Right ventricle myocardium inferior (tissue), 1 donor: ENCODE measurements around the gene DIO1. TPM values are rescaled to one million over a fixed set of nuclear protein-coding genes. Genes with fewer than 3 reads are reported as not detected.
A peak's percentile ranks its signal among the peaks of the same experiment; 100 is the strongest.

Source experiments
- ATAC-seq: fragments of 200-7000 bp; cut with Tn5 transposase; one replicate; pipeline ENCODE4 v1.9.1; 2020; ENCODE audit warnings: mild to moderate bottlenecking, moderate library complexity
- DNase-seq: peaks from one replicate; pipeline ENCODE4 v3.0.0; 2021; ENCODE audit errors: missing footprints
- intact Hi-C: fragments of 100-400 bp; cut with DNase I; formaldehyde crosslinking; loops from one replicate; pipeline ENCODE4 v1.11.0; 2022
- total RNA-seq: library from RNA; stranded (reverse); fragmentation: NEBNext Ultra II Directional; extraction: Animal tissue kit (Norgen Biotek cat#: 25700); gene quantifications from one replicate; pipeline ENCODE4 v1.2.1, GENCODE V29; 2021
- donor health status: DM: no; HTN: yes; CAD: no; lungs with severe emphysema.

The DIO1 gene
- total RNA-seq, 1 donor from 2014 or later, result not detected

GRCh38 chr1:53930932-53931331 lies 36.9 kb downstream of the DIO1 start:
- ATAC-seq (no peak), DNase-seq (no peak)
- intact Hi-C loops, result no loop called here

DNA sequence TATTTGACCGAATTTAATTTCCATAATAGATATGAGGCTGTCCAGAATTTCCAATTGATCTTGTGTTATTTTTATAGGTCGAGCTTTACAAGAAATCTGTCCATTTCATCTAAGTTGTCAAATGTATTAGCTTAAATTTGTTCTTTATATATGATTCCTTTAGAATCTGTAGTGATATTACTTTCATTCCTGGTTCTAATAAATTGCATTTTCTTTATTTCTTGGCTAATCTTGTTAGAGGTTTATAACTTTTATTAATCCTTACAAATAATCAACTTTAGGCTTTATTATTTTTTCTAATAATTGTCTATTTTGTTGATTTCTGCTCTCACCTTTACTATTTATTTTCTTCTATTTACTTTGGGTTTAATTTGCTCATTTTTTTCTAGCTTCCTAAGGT lies 37.5 kb downstream of the DIO1 start:
- intact Hi-C loops, result no loop called here
- ATAC-seq (no peak), DNase-seq (no peak)

DNA sequence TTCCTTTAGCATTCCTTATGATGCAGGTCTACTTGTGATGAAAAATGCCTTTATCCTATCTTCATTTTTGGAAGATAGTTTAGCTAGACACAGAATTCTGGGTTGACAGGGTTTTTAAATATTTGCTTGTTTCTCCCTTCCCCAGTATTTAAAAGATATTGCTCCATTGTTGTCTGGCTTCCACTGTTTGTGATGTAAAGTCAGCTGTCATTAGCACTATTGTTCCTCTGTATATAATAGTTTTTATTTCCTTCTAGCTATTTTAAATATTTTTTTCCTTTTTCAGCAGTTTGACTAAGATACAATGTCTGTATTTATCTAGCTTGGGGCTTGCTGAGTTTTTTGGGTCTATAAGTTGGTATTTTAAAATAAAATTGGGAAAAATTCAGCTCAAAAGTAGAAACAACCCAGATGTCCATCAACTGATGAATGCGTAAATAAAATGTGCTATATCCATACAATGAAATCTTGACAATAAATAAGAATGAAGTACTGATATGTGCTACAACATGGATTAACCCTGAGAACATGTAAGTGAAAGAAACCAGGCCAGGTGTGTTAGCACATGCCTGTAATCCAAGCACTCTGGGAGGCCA lies 40.3 kb downstream of the DIO1 start:
- no peak for ATAC-seq
- no peak for DNase-seq
- intact Hi-C loops, result no loop called here

GRCh38 chr1:53936430-53936829 lies 42.4 kb downstream of the DIO1 start:
- DNase-seq, result no peak
- no peak for ATAC-seq
- intact Hi-C loops, result no loop called here

DNA sequence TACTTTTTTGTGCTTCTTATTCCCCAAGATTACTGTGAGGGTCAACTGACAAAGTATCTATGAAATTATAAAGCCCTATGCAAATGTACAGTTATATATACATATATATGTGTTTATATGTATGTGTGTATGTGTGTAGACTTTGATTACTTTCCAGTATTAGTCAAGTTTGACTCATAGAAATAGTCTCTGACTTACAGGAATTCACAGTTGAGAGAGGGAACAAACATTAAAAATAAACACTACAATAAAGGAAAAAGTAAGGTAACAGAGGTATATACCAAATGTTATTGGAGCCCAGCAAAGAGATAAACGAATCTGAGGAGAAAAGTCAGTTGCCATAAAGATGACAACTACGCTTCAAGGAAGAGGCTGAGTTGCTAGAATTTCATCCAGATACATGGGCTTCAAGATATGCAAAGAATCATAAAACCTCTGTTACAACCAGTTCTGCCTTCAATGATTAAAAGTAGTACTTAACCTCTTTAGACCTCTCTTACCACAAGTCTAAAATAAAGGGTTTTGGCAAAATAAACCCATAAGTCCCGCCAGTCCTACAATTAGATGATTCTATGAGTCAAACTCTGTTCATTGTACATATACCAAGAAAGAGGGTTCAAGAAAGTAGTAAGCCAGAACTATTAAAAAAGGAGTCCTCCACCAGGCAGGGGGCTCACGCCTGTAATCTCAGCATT lies 44.3 kb downstream of the DIO1 start:
- ATAC-seq, result no peak
- intact Hi-C loops, result no loop called here
- DNase-seq, result no peak

DNA sequence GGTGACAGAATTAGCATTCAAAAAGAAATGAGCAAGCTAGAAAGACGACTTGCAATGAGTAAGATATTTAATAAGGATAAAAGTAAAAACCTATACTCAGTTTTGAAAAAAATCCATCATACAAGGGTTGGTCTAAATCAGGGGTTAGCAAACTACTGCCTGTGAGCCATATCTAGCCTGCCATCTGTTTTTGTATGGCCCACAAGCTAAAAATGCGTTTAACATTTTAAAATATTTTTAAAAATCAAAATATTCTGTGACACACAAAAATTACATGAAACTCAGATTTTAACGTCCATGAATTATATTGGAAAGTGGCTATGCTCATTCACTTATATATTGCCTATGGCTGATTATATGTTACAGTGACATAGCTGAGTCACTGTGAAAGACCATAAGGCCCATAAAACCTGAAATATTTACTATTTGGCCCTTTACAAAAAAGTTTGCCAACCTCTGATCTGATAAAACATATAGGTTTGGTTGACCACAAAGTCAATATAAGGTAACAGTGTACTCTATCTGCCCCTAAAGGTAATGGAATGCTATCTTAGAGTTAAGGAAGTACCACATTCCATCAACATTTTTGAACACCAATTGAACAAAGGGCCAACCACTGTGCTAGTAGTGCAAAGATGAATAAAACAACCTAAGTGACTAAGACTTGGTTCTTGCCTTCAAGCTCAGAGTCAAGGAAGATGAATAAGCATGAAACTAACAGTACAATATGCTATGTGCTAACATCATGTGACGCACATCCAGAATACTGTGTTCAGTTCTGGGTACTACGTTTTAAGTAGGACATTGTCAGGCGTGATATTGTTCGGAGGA lies 48.4 kb downstream of the DIO1 start:
- intact Hi-C loops, result loop anchor here (10.0 kb wide), 1 partner anchor 822 kb away; the partner anchor contains the start of gene PARS2
- DNase-seq (no peak), ATAC-seq (no peak)

GRCh38 chr1:53943090-53943489 lies 49.1 kb downstream of the DIO1 start:
- DNase-seq (no peak), ATAC-seq (no peak)
- intact Hi-C loops, result loop anchor here (10.0 kb wide), 1 partner anchor 822 kb away; the partner anchor contains the start of gene PARS2

- intact Hi-C loops, result loop anchor here (10.0 kb wide), 1 partner anchor 821 kb away; the partner anchor contains the start of gene PARS2
- DNase-seq (no peak), ATAC-seq (no peak)
Observed at GRCh38 chr1:53943490-53944043, 49.6 kb downstream of the DIO1 start.

DNA sequence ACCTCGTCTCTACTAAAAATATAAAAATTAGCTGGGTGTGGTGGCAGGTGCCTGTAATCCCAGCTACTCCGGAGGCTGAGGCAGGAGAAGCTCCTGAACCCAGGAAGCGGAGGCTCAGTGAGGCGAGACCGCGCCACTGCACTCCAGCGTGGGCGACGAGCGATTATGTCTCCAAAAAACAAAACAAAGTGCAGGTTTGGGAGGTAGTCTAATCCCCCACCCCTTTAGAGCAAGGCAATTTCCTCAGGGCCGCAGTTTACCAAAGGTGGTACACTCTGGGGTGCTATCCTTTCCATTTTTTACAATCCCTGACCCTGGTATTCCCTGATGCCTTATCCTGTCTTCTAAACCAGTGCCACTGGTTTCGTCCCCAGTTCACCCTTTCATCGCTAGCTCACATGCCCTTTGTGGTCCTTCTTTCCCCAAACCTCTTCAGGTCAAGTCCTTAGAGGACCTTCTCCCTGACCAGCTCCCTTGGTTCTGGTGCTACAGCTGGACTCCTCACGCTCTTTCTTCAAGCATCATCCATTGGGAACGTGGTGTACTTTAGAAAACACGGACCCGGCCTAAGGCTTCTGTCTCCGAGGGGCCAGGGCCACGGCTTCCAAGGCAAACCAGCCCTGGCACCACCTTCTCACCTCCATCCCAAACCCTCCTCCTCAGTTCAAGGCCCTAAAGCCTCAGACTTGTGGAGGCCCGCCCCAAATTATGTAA lies 50.6 kb downstream of the DIO1 start:
- intact Hi-C loops, result loop anchor here (5.0 to 10.0 kb wide), 4 partner anchors 107 to 820 kb away; partner anchors contain the start of genes NDC1, PARS2, TCEANC2 and TMEM59
- DNase-seq (no peak), ATAC-seq (no peak)

- intact Hi-C loops, result loop anchor here (5.0 to 10.0 kb wide), 4 partner anchors 107 to 820 kb away; partner anchors contain the start of genes NDC1, PARS2, TCEANC2 and TMEM59
- DNase-seq, result no peak
- no peak for ATAC-seq
Observed at GRCh38 chr1:53945183-53945432, 51.1 kb downstream of the DIO1 start.

DNA sequence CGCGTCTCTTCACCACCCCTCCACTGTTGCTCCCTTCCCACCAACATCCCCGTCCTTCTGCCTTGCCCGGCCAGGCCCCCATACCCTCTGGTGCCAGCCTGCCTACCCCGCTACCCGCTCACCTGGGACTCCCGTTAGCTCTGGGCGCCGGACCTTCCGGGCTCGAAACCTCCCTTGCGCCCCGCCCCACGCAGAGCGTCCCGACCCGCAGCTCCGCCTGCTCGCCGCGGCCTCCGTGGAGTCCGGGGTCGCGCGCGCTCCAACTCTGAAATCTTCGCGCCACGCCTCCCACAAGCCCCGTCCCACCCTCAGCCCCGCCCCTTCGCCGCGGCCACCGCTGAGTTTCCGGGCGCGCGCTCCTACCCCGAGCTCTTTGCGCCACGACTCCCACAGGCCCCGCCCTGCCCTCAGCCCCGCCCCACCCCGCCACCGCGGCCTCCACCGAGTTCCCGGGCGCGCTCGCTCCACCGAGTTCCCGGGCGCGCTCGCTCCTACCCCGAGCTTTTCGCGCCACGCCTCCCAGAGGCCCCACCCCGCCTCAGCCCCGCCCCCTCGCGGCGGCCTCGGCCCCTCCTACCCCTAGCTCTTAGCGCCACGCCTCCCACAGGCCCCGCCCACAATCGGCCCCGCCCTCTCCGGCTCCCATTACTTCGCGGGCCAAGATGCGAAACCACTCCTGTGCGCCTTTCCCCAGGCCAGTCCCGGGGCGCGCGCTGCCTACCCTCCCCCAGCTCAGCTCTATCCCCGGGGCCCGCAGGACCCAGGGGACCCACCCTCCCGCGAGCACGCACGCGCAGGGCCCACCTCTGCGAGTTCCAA lies 51.7 kb downstream of the DIO1 start, which contains the start of gene IFT25:
Gene IFT25, minus strand, starts transcription at position 267 of the 819 bp plus-strand sequence. CDS start 5,617 bp downstream, outside the sequence.
- intact Hi-C loops, result loop anchor here (2.0 to 10.0 kb wide), 5 partner anchors 55 to 819 kb away; partner anchors contain the start of genes NDC1, PARS2, TCEANC2 and TMEM59
- peak; percentile 95 for ATAC-seq
- peak; percentile 98 for DNase-seq

- ATAC-seq (peak; percentile 91), DNase-seq (no peak)
- intact Hi-C loops, result loop anchor here (2.0 to 10.0 kb wide), 5 partner anchors 56 to 818 kb away; partner anchors contain the start of genes NDC1, PARS2, TCEANC2 and TMEM59
Observed at GRCh38 chr1:53946252-53947171, 52.5 kb downstream of the DIO1 start, which contains the start of gene LRRC42. LRRC42 (plus strand) TSS chr1:53946350; CDS start chr1:53952000, 5,650 bp downstream.

DNA sequence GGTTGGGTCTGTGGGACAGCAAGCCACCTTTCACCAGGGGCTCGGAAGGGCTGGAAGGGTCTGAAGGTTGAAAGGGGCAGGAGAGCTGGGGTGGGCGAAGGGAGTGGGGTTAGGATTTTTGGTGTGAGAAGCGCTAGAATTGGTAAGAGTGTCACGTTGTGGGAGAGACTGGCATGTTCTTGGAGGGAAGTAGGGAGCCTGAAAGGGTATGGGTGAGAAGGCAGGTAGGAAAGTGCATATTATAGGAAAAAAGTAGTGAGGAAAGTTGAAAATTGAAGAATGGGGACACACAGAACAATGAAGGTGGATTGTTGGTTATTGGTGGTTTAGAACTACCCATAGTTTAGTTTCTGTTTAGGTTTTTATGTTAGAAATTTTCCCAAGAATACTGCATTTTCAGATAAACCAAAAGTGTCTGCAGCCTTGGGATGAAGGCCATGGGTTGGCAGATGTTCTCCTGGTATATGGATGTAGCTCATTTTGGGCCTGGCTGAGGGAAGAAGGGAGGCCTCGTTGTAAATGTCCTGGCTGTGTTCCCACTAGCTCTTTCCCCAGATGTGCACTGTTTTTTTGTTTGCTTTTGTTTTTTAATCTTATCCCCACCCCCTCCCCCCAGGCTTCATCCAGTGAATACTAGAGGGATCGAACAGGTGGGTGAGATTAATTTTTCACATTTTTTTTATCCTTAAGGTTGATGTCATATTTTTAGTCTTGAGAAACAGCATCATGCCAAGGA lies 53.4 kb downstream of the DIO1 start:
- intact Hi-C loops, result loop anchor here (2.0 to 10.0 kb wide), 5 partner anchors 57 to 817 kb away; partner anchors contain the start of genes NDC1, PARS2, TCEANC2 and TMEM59
- no peak for ATAC-seq

DNA sequence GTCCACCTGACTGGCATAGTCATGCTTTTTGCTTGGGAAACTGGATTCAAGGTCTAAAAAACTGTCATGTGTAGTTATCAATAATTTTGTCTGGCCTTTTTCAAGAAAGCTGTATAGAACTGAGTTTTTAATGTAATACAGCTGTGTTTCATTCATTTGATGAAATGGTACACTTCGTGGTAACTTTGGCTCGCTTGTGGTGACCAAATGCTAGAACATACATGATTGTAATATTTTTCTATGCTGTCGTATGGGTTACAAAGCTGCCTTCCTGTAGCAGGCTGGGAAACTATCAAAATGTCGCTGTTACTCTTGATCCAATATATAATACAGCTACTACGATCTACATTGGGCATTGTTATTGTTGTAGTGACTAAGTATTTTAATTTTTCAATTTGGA lies 54.3 kb downstream of the DIO1 start:
- DNase-seq, result no peak
- intact Hi-C loops, result loop anchor here (5.0 to 10.0 kb wide), 4 partner anchors 104 to 817 kb away; partner anchors contain the start of genes NDC1, PARS2, TCEANC2 and TMEM59
- ATAC-seq, result no peak

More for the DNA sequence above, 53.4 kb downstream of the DIO1 start:
- no peak for DNase-seq
